ENCODE data around the gene BBIP1.

The BBIP1 gene

DNA sequence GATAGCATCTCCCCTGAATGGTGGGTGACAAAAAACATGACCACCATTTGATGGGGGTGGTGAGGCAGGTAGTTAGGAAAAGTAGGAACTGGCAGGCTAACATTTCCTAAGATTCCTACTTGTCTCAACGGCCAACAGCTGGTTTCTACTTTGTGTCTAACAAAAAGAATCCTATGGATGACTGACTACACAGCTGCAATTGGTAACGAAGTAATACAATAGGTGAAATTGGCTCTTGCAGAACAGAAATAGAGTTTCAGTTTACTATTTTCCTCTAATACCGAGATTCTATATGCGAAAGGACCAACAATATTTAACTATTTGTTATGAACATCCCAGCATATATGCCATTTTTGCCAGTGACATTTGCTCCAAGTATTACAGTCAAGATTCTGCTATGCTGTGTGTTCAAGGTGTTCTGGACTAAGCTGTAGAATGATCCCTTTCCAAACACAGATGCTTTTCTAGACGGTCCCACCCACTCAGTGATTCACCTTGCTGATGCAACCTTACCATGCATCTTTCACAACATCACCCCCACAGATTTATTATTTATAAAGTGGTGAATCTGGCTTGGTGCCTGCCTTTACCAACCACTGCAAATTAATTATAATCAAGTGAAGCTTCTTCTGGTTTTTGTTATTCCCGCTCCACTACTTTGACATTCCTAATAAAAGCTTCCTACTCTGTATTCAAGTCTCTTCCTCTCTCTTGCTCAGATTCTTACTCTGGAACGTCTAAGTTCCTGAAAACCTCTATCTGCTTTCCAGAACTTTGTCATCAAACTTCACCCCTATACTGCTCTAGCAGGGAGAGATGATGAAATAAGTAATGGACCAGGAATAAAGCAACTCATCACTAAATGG lies 16.8 kb downstream of the BBIP1 start:
- H3K4me3 ChIP-seq (ENCODE audit: control insufficient read depth, low read depth, low read length) = no peak overlapping the region
- peak; percentile 94 for DNase-seq (ENCODE audit: low read depth)
- TF ChIP-seq, protein P1, sequence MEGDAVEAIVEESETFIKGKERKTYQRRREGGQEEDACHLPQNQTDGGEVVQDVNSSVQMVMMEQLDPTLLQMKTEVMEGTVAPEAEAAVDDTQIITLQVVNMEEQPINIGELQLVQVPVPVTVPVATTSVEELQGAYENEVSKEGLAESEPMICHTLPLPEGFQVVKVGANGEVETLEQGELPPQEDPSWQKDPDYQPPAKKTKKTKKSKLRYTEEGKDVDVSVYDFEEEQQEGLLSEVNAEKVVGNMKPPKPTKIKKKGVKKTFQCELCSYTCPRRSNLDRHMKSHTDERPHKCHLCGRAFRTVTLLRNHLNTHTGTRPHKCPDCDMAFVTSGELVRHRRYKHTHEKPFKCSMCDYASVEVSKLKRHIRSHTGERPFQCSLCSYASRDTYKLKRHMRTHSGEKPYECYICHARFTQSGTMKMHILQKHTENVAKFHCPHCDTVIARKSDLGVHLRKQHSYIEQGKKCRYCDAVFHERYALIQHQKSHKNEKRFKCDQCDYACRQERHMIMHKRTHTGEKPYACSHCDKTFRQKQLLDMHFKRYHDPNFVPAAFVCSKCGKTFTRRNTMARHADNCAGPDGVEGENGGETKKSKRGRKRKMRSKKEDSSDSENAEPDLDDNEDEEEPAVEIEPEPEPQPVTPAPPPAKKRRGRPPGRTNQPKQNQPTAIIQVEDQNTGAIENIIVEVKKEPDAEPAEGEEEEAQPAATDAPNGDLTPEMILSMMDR (conservative IDR thresholded peaks at IDR 0.05; ENCODE audit: control insufficient read depth, insufficient read depth, low read depth, low read length) = no peak

DNA sequence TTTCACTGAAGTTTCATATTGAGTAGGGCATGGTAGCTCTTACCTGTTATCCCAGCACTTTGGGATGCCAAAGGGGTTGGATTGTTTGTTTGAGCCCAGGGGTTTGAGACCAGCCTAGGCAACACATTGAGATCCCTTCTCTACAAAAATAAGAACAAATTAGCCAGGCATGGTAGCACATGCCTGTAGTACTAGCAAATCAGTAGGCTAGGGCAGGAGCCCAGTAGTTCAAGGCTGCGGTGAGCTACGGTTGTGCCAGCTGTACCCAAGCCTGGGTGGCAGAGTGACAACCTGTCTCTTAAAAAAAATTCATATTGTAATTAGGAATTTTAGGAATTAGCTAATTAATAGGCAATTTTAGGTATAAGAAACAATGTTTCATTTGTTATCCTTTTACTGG lies 18.0 kb downstream of the BBIP1 start:
- no peak overlapping the region for H3K4me3 ChIP-seq (ENCODE audit: control insufficient read depth, low read depth, low read length)
- DNase-seq (ENCODE audit: low read depth) = no peak
- TF ChIP-seq, protein P1 (conservative IDR thresholded peaks at IDR 0.05; ENCODE audit: control insufficient read depth, insufficient read depth, low read depth, low read length) = no peak

DNA sequence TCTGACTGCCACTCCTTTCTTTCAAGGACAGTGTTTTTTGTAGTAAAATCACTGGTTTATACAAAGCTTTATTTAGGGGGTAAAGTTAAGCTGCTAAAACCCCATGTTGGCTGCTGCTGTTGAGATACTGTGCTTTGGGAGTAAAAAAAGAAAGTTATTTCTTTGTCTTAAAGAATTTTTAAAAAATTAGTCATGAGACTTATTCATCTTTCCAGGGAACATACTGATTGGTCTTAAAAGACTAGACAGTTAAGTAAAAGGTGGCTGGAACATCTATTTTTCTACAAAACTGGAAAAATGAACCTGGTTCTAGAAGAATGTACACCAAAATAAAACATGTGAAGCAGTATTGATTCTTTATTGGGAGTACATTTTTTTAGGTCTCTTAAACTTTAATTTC lies 20.6 kb downstream of the BBIP1 start:
- no peak overlapping the region for H3K4me3 ChIP-seq (ENCODE audit: control insufficient read depth, low read depth, low read length)
- DNase-seq (ENCODE audit: low read depth) = no peak
- TF ChIP-seq, protein P1 (conservative IDR thresholded peaks at IDR 0.05; ENCODE audit: control insufficient read depth, insufficient read depth, low read depth, low read length) = no peak

DNA sequence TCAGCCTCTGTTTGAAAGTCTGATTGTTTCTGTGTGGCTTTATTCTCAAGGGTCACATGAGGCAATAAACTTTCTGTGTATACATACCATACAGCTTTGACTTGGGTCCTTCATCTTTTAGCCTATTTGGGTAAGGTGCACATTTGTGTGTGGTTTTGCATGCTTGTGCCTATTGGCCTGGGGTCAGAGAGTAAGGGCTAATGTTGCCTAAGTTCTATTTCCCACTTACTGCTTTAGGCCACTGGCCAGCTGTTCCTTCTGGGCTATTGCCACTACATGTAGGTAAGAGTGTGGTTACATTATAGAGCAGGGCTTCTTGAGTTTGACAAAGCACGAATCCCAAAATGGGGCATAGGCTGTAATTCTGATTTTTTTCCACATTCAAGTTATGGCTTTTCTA lies 21.8 kb downstream of the BBIP1 start:
- TF ChIP-seq, protein P1 (conservative IDR thresholded peaks at IDR 0.05; ENCODE audit: control insufficient read depth, insufficient read depth, low read depth, low read length) = no peak
- DNase-seq (ENCODE audit: low read depth) = no peak
- H3K4me3 ChIP-seq (ENCODE audit: control insufficient read depth, low read depth, low read length) = no peak overlapping the region

DNA sequence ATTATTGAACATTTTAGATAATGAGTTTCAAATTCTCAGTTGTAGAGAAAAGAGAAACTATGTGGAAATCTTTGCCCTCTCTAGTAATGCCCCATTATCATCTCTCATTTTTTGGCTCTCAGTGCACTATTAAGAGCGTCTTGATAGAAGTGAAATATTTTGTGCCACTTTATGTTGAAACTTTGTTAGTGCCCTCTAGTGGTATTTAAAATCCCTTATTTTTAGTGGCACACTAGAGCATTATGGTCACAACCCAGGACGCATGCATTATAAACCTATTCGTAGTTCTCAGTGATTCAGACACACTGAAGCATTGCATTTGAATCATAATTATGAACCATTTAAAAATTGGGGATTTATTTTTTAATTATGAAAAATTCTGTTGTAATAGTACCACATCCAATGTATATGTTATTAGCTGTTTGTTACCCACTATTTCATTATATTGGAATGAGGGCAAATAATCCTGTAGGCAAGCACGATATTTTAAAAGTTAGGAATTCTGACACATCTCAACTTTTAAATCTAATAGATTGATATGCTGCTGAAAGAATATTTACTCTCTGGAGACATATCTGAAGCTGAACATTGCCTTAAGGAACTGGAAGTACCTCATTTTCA lies 25.3 kb downstream of the BBIP1 start:
- TF ChIP-seq, protein P1 (conservative IDR thresholded peaks at IDR 0.05; ENCODE audit: control insufficient read depth, insufficient read depth, low read depth, low read length) = peak; percentile 42
- DNase-seq (ENCODE audit: low read depth) = peak; percentile 64
- H3K4me3 ChIP-seq (ENCODE audit: control insufficient read depth, low read depth, low read length) = no peak overlapping the region

DNA sequence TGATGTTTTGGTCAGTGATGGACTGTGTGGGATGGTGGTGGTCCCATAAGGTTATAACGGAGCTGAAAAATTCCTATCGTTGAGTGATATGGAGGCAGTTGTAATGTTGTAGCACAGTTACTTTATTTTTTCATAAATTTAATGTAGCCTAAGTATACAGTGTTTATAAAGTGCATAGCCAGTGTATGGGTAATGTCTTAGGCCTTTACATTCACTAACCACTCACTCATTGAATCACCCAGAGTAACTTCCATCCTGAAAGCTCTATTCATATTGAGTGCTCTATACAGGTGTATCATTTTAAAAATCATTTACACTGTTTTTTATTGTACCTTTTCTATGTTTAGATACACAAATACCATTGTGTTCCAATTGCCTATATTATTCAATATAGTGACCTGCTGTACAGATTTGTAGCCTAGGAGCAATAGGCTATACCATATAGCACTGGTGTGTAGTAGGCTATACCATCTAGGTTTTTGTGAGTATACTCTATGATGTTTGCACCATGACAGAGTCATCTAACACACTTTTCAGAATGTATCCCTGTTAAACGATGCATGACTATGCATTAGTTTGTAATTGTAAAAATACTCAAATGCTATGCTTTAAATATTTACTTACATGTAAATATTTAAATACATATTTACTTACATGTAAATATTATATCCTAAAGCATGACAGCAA lies 26.2 kb downstream of the BBIP1 start:
- TF ChIP-seq, protein P1 (conservative IDR thresholded peaks at IDR 0.05; ENCODE audit: control insufficient read depth, insufficient read depth, low read depth, low read length) = no peak
- DNase-seq (ENCODE audit: low read depth) = no peak
- H3K4me3 ChIP-seq (ENCODE audit: control insufficient read depth, low read depth, low read length) = no peak overlapping the region

Data from fibroblast of mammary gland (primary cell).